HG02610 (cell line): ENCODE results near the gene WHRN.

ENCODE experiments used
- ATAC-seq: cut with Tn5 transposase; IDR thresholded peaks from one replicate; pipeline ENCODE4 v1.9.1; 2021; ENCODE audit warnings: mild to moderate bottlenecking, moderate library complexity; ENCODE audit not compliant: unreplicated experiment

Gene WHRN

GRCh38 chr9:114425126-114425525 is 80.1 kb downstream of the WHRN start:
- no peak for ATAC-seq

- no peak for ATAC-seq
These were observed 81.1 kb downstream of the WHRN start for GRCh38 chr9:114424126-114424525.

- ATAC-seq = no peak
These were observed 82.1 kb downstream of the WHRN start for GRCh38 chr9:114423181-114423580.

- no peak for ATAC-seq
These were observed 84.1 kb downstream of the WHRN start for GRCh38 chr9:114421147-114421546.

GRCh38 chr9:114419796-114420195 is 85.5 kb downstream of the WHRN start:
- ATAC-seq = no peak

- ATAC-seq = no peak
These were observed 87.2 kb downstream of the WHRN start for GRCh38 chr9:114418053-114418452.

- no peak for ATAC-seq
These were observed 87.8 kb downstream of the WHRN start for GRCh38 chr9:114417511-114417910.

GRCh38 chr9:114416906-114417305 is 88.4 kb downstream of the WHRN start:
- ATAC-seq = no peak

- no peak for ATAC-seq
These were observed 89.0 kb downstream of the WHRN start for GRCh38 chr9:114416290-114416689.

GRCh38 chr9:114414346-114414745 is 90.9 kb downstream of the WHRN start:
- no peak for ATAC-seq

- ATAC-seq = no peak
These were observed 91.4 kb downstream of the WHRN start for GRCh38 chr9:114413861-114414301.

- no peak for ATAC-seq
These were observed 93.1 kb downstream of the WHRN start for GRCh38 chr9:114412048-114412683.

- no peak for ATAC-seq
These were observed 93.8 kb downstream of the WHRN start for GRCh38 chr9:114411452-114411851.

- no peak for ATAC-seq
These were observed 94.4 kb downstream of the WHRN start for GRCh38 chr9:114410910-114411309.

- no peak for ATAC-seq
These were observed 95.4 kb downstream of the WHRN start for GRCh38 chr9:114409842-114410241.

- no peak for ATAC-seq
These were observed 96.0 kb downstream of the WHRN start for GRCh38 chr9:114409103-114409780.

GRCh38 chr9:114408645-114409044 is 96.6 kb downstream of the WHRN start:
- no peak for ATAC-seq

GRCh38 chr9:114407889-114408288 is 97.4 kb downstream of the WHRN start:
- no peak for ATAC-seq

- no peak for ATAC-seq
These were observed 98.8 kb downstream of the WHRN start for GRCh38 chr9:114406441-114406840.

GRCh38 chr9:114405294-114406034 is 99.8 kb downstream of the WHRN start:
- ATAC-seq = peak; percentile 88

GRCh38 chr9:114404531-114404930 is 100.7 kb downstream of the WHRN start:
- ATAC-seq = no peak

GRCh38 chr9:114403153-114403756 is 102.0 kb downstream of the WHRN start:
- no peak for ATAC-seq
